Medulla oblongata (tissue), 1 donor: ENCODE data around the gene DLG5.

Experiments
- DNase-seq: peaks from one replicate; pipeline ENCODE4 v3.0.0-alpha.2; 2015; ENCODE audit errors: extremely low spot score

The DLG5 gene

DNA sequence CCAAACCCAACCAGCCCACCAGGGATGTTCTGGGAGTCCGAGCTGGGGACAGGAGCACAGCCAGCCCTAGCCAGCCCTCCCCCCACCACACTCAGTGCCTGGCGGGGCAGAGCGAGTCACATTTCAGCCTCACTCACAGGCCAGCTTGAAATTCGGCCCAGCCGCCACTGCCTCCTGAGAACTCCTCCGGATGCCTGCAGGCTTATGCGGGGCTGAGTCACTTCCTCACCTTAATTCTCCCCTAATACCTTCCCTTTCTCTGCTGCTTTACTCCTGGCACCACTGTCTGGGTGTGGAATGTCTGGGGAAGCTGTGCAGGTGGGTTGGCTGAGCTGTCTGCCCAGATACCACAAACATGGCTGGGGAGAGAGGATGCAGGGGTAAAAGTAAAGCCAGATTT is 22.6 kb upstream of the DLG5 start:
- DNase-seq = no peak

DNA sequence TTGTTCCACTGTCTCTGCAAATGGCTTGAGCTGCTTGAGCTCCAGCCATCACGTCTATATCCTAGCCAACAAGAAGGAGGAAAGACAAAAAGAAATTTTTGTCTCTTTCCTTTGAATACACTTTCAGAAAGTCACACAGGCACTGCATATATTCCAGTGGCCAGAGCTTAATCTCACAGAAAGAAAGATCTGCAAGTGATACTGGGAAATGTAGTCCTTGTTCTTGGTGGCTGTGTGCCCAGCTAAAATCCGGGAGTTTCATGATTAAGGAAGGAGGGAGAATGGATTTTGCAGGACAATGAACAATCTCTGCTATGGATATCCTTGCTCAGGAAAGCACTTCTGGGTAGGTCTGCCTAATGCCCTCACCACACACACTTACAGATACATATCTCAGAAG is 19.5 kb upstream of the DLG5 start:
- no peak for DNase-seq

DNA sequence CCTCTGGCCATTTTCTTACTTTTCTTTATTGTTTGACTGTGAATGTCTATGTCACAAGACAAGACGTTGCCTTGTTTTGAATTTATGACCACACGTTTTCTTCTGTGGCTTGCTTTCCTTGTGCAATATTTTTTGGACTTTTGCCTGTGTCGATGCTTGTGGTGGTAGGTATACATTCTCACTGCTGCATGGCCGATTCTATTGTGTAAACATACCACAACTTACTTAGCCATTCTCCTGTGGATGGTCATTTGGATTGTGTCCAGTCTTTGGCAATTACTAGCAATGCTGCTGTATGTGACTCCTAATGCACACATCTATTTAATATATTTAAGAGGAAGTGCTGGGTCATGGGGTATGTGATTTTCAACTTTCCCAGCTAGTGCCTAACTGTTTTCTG is 18.0 kb upstream of the DLG5 start:
- DNase-seq = no peak

DNA sequence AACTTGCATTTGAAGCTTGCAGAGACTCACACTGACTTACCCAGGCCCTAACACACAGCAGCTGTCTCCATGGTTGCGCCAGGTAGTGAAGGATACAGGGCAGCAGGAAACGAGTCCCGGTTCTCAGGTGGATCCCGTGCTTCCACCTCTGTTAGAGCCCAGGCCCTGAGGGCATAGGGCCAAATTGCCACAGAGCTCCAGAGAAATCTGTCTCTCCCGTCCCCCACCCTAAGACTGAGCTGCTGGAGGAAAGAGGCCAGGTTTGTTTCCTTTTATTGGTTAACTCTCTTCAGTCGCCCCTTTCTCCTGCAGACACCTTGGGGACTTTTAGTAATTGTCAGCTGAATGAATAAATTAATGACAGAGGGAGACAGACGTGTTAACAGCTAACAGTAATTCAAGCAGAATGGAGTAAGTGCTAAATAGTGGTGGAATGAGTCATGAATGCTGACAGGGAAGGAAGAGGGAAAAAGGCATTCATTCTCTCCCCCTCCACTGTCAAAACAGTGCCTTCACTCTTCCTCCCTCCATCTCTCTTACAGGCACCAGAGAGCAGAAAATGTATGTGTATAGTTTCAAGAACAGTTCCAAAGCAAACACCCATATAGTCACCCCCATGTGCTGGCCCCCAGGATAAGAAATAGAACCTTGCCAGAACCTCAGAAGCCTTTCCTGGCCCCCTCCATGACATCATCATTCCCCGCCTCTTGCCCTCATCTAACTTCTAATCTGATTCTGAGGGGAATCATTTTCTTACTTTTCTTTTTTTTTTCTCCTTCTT is 16.8 kb upstream of the DLG5 start:
- DNase-seq = no peak

GRCh38 chr10:77941790-77942189 is 15.2 kb upstream of the DLG5 start:
- no peak for DNase-seq

DNA sequence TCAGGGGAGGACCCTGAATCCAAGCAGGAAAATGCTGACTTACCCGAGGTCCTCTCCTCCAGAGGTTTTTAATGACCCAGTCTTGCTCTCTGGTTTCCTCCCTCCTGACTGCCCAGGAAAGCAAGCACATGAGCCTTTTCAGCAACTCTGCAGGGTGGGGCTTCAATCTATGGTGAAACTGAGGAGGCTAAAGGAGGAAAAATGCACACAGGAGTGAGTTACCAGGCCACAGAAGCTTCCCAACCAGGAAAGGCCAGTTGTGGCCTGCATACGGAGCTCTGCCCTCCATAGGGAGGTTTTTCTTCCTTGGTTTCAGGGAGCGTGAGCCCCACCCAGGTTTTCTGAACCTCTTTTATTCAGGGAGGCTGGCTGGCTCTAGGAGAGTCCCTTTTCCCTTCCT is 14.1 kb upstream of the DLG5 start:
- DNase-seq = no peak

DNA sequence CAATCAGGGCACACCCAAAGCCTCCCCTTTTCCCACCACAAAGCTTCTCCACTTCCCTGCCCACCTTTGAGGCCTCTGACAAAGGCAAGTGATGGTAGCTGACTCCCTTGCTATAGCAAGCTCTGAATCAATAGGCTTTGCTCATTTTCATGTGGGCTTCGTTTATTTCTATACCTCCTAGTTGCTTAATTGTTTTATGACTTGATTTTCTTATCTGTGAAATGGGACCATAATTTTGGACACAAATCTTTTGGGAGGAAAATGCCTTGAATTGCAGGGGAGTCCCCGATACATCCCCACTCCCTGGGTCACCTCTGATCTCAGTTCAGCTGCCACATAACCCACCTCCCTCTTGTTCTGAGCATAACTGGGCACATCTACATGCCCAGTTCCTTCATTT is 13.7 kb upstream of the DLG5 start:
- no peak for DNase-seq

DNA sequence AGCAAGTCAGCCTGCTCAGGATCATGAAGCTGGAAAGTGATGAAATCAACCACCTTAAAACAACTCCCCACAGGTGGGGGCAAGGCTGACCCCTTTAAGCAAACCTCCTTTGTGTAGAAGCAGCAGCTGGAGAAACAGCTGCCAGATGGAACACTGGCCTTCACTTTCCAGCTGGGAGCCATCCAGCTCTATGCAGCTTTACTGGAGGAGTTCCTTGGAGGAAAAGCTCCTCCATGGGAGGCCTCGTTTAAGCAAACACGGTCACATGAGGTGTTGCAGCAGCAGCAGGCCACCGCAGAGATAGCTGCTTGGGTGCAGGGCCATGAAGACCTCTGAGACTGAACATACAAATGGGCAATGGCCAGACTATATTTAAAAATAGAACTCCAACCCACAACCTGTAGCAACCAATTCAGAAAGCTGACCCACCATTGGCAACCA is 13.0 kb upstream of the DLG5 start:
- DNase-seq = no peak

GRCh38 chr10:77936697-77937567 is 10.4 kb upstream of the DLG5 start:
- DNase-seq = no peak

GRCh38 chr10:77932016-77932715 is 5.6 kb upstream of the DLG5 start:
- no peak for DNase-seq

GRCh38 chr10:77927402-77928246 is 1.1 kb upstream of the DLG5 start:
- no peak for DNase-seq

DNA sequence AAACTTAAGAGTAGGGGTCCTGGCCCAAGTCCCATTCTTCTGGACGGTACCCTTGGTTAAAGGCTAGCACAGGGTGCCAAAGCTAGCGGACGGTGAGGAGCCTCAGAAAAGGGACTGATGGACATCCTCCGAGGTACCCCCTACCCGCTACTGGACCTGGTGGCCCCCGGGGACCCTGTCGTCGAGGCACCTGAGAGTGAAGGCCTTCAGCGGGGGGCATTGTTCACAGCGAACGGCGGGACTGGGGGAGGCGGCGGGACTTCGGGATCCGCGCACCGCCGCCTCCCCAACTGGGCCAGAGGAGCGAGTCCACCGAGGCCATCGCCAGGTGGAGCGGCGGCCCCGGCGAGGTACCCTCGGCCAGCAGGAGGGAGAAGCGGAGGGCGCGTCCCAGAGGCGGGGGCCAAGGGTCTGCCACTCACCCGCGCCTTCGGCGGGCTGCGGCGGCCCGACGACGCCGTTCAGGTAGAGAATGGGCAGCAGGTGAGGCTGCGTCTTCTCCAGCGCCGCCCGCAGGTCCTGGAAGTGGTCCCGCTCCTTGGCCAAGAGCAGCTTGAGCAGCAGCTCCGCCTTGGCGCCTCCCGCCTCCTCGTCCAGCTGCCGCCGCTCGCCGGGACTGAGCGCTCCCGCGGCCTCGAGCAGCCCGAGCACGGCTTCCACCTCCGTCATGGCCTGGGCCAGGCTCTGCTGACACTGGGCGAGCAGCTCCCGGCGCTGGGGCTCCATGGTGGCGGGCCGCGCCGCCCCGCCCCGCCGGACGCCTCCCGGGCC is 575 bp downstream of the DLG5 start:
- DNase-seq = peak; percentile 26

GRCh38 chr10:77925410-77925794 is 1.2 kb downstream of the DLG5 start:
- DNase-seq = peak; percentile 72

DNA sequence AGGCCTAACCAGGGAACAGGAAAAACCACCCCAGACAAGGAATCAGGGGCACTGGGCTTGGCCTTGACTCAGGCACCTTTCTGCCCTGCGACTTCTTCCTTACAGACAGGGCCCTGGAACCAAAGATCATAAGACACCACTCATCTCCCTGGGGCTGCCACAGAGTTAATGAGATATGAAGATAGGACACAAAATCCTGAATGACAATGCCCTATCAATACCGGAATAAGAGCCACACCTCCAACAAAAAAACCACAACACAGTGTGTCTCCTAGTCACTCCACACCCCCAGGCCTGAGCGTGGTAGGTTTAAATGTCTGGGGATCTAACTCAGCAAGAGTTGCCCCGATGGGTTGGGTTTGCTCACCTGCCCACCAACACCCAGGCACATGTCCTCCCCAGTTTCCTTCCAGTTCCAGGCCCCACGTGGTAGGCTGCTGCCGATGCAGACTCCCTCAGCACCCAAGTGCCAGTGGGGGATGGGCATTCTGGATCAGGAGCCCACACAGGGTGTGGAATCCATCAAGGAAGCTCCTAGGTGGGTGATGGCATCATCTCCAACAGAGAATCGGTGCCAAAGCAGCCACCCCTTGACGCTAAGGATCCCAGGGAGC is 3.9 kb downstream of the DLG5 start:
- DNase-seq = no peak

DNA sequence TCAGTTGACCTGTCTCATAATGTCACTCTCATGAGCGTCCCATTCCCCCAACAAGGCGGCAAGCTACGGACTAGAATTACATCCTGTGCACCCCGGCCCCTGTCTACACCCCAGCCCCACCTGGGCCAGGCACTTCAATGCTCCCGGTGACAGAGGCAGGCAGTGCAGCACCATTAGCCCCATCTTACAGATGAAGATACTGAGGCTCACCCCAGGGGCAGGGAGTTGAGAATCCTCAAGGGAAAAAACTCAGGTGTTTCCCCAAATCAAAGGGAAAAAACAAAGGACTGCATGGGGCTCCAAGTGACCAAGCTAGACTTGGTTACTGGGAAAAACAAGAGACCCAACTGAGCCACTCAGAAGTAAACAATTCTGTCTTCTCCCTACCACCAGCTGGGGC is 4.5 kb downstream of the DLG5 start:
- no peak for DNase-seq

GRCh38 chr10:77921395-77921794 is 5.2 kb downstream of the DLG5 start:
- DNase-seq = no peak

DNA sequence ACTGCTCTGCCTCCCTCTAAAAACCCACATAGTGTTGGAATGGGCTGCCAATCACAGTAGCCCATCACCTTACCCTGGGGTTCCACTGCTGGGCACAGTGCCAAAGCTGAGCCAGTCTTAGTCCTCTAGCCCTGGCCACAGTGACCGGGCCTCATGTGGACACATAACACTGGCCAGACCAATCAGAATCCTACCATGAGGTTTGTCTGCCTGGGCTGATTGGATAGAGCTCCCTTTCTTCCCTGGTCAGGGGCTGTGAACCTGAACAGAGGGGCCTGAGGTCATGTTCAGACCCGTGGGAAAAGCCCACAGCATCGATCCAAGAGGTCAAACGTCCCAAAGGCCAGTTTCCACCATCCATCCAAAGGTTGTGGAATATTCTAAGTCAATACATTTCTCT is 6.1 kb downstream of the DLG5 start:
- DNase-seq = no peak

GRCh38 chr10:77919713-77920108 is 6.8 kb downstream of the DLG5 start:
- no peak for DNase-seq

GRCh38 chr10:77915319-77916105 is 11.0 kb downstream of the DLG5 start:
- no peak for DNase-seq

DNA sequence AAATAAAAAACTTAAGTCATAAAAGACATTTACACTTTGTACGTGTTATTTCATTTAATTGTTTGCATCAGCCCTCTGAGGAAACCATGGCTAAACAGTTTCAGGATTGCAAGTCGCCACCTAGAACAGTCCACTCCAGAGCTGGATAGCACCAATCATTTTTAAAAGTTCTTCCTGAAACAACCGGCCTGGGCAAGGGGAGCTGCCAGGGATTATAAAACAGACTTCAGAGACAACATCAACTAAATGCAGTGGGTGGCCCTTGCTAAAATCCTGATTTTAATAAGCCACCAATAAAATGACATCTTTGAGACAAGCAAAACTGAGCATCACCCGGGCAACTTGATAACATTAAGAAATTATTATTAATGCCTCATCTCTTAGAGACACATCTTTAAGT is 13.5 kb downstream of the DLG5 start:
- DNase-seq = no peak
